Esophagus mucosa (tissue), 1 donor: ENCODE data around the gene SVIL. TPM values are rescaled to one million over a fixed set of nuclear protein-coding genes. Genes with fewer than 3 reads are reported as not detected.
"Not testable (repeated sequence)": the region's sequence is repeated elsewhere in the genome, so short reads cannot be mapped to it uniquely, and the experiment has no call there.

Source experiments
- ATAC-seq: fragments of 200-7000 bp; cut with Tn5 transposase; one replicate; pipeline ENCODE4 v1.9.1; 2020
- total RNA-seq: library from RNA; stranded (reverse); gene quantifications from one replicate; pipeline ENCODE4 v1.2.4, GENCODE V29; 2023
- donor health status: DM: yes; HTN: yes; CAD: no.

Gene SVIL
- total RNA-seq, 1 donor from 2014 or later, result 79.6 TPM

DNA sequence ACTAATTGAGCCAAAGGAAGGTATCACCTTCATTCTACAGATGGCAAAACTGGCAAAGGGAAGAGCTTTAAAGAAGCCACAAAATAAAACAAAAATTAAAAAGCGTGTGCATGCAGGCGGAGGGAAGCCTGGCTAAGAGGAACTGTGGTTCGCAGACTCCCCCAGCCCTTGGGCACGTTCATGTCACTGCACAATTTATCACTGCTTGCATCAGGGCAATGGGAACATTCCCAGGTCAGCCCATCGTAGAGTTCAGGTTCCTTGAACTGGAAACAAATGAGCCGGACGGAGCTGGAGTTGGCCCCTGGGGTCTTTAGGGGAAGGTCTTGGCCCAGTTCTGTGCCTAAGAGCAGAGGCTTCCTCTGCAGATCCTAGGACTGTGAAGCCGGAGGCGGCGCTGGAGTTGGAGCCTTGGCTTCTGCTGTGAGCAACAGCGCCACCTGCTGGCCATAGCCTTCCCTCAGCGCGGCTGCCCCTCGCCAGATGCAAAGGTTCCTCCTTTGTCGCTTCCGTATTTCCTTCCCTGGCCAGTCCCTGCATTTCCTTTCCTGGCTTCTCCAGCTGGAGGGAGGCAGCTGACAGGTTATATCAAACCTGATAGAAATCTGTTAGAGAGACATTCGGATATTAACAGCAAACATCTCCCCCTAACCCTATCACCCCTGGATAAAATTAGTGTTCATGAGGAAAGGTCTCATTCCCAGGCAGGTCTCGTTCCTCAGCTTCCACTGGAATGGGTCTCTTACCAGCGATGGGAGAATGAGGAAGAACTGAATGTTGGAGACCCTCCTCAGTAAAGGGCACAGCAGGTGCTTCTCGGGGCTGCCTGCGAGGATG, 185.8 kb downstream of the SVIL start:
- peak; percentile 90 for ATAC-seq

DNA sequence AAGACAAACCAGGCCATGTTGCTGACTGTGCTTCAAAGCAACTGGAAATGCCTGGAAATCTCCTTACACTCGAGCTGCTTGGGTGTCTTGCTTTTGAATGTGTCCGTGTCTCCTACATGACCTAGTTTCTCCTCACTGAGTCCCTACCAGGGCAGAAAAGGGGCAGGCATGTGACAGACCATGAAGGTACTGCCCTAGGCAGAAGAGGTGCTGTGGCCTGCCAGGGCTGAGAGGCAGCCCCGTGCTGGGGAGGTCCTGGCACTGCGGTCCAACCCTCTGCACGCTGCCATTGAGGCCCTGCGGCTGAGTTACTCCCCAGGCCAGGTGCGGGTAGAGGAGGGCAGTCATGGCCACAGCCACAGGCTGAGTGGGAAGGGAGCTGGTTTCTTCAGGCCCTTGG, 186.6 kb downstream of the SVIL start:
- ATAC-seq, result no peak

DNA sequence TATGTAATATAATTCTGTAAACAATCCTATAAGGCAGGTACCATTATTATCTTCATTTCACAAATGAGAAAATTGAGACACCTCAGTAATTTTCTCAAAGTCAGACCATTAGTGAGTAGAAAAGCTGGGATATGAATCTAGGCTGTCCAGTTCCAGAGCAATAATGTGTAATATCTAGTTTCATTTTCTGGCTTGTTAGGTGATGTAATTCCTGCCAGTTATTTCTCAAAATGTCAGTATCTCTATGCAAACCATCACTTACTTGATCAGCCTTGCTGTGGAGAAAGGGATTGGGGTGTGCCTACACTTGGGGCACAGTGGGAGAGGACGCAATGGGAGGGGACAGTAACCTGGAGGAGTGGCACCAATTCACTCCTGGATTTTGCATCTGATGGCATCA, 188.4 kb downstream of the SVIL start:
- no peak for ATAC-seq

DNA sequence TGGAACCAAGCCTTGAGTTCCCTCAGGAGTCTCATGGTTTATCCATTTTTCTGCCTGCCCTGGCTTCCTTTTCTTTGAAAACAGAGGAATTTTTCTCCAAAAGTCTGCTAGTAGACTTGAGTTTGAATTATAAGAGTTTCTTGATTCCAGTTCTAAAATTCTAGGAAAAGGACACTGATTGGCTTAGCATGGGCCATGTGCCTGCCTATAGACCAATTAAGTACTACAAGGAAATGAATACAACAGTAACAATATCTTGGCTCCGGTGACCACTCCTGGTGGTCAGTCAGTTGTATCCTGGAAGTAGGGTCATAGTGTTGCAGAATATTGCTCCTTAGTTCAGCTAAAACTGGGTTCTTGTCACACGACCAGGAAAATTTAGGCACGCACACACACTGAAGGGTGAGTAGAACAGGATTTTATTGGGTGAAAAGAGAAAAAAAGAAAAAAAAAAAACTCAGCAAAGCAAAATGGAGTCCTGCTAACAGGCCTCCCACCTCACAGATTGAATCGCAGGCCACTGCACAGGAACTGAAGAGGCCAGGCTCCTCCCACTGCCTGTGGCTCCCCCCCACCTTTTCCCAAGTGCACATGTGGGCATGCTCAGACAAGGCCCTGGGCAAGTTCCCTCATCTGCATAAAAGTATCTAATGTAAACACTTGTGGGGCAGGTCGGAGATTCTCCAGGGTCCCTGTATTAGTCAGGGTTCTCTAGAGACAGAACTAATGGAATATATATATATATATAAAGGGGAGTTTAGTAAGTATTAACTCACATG, 190.8 kb downstream of the SVIL start:
- peak; percentile 43 for ATAC-seq

DNA sequence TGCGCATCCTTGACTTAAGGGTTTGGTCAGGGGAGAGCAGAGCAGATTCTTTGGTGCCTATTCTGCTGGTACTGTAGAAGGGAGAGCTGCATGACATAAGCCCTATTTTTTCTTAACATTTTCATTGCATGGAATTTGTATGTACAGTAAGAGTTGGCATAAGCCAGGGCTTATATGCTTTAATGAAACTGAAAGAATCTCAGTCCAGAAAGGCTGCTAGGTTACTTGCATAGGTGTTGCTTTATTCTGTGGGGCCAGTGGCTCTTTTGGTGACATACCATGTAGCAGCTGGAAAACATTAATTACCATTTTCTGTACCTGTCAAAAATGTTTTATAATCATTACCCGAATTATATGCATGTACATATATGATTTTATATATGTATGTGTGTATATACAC, 193.8 kb downstream of the SVIL start:
- ATAC-seq, result peak; percentile 60

- ATAC-seq, result not testable (repeated sequence)
Observed at GRCh38 chr10:29439005-29439404, 195.8 kb downstream of the SVIL start.

DNA sequence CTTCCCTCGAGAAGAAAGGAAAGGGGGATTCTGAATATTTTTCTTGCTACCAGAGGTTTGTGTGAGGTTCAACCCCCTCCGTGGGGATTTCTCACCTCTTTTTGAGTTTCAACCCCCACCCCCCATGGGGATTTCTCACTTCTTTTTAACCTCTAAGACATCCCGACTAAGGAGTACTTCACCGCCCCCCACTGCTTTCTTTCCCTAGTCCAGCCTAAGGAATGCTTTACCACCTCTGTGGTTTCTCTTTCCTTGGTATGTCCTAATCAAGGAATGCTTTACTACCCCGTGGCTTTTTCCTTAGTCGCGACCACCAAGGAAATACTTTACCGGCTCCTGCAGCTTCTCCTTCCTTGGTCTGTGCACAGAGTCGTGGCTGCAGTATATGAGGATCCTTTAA, 196.5 kb downstream of the SVIL start:
- no peak for ATAC-seq

DNA sequence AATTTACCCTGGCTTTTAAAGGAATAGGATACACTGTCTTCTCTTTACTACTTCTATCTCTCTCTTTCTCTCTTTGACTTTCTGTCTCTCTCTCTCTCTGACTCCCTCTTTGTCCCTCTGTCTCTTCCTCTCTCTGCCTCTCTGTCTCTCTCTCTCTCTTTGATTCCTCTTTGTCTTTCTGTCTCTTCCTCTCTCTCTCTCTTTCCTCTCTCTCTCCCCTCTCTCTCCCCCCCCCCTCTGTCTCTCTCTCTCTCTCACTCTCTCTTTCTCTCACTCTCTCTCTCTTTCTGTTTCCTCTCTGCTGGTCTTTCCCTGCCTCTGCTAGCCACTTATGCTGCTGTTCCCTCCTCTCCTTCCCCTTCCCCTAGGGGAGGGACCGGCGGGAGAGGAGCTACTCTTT, 196.9 kb downstream of the SVIL start:
- no peak for ATAC-seq

- ATAC-seq, result no peak
Observed at GRCh38 chr10:29435809-29436501, 198.8 kb downstream of the SVIL start.

GRCh38 chr10:29434111-29434510, 200.7 kb downstream of the SVIL start:
- ATAC-seq, result no peak

GRCh38 chr10:29431711-29432110, 203.1 kb downstream of the SVIL start:
- no peak for ATAC-seq

GRCh38 chr10:29430101-29430500, 204.7 kb downstream of the SVIL start:
- ATAC-seq, result no peak

GRCh38 chr10:29428486-29428885, 206.3 kb downstream of the SVIL start:
- no peak for ATAC-seq

DNA sequence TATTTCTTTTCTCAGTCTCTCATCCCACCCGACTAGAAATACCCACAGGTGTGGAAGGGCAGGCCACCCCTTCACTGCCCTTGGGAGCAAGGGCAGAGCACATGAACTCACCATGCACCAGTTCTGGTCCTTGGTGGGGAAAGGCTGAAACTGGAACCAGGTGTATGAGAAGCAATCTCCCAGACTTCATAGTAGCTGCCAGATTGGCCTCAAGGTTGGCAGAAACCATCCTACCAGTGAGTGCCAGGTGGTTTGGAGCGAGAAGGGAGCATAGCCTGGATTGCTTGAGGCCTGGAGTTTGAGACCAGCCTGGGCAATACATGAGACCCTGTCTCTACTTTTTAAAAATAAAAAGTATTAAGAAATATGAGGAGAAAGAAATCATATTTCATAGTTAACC, 207.1 kb downstream of the SVIL start:
- ATAC-seq, result no peak

GRCh38 chr10:29426420-29426819, 208.4 kb downstream of the SVIL start:
- ATAC-seq, result no peak

- ATAC-seq, result no peak
Observed at GRCh38 chr10:29424017-29424416, 210.8 kb downstream of the SVIL start.

- no peak for ATAC-seq
Observed at GRCh38 chr10:29420744-29421143, 214.0 kb downstream of the SVIL start.

DNA sequence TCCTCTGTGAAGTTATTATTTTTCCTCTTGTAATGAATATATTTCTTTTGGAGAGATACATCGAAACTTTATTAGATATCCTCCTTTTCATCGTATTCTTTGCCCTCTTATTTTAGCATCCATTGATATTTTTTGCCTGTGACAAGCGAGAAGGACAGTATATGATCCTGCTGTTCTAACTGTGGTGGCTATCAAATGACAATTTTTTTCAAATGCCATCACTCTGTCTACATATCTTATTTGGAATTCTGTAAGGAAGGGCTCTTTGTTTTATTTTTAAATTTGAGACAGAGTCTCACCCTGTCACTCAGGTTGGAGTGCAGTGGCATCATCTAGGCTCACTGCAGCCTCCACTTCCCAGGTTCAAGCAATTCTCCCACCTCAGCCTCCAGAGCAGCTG, 217.4 kb downstream of the SVIL start:
- no peak for ATAC-seq

DNA sequence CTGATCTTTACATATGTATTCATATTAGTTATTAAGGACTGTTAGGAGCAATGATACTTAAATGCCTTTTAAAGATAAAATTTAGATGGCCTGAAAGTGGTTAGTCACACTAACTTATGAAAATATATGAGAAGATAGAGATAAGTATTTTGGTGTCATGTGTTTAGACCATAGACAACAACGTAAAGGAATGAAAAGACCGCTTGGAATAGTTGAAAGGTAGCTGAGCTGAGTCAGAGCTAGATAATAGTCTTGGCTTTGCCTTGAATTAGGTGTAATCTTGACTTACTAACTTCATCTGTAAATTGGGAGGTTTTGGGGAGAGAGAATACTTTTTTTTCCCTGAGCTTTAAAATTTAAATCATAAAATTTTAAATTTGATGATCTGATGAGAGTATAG, 218.9 kb downstream of the SVIL start:
- ATAC-seq, result no peak

DNA sequence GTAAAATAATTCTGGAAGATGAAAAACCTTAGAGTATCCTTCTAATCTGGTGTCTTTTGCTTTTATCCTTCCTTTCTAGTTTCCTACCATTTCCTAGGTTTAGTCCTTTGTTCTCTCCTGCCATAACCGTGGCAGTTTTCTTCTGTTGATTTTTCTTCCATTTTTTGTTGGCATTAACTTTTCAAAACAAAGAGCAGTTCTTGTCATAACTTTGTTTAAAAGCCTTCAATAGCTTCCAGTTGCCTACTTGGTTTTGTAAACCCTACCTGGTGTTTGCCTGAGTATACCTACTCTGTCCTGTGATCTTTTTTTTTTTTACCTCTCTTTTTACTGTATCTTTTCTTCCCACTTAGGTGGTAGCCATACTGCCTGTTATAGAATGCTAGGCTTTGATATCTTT, 220.3 kb downstream of the SVIL start:
- ATAC-seq, result no peak

DNA sequence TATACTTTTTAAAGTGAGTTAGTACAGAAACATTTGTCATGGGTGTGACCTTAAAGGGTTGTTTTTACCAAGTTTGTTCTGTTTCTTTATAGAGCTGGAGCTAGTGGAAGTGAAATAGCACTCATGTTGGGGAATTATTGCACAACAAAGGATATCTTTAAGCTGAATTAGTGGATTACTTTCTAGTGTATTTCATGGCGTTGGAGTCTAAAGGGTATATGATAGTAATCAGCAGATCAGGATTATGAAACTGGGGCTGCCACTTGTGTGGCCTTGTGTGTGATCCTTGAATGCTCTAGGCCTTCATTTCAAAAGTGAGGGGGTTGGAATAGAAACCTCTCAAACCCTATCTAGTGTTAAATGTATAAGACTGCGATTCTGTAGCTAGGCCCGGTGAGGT, 222.3 kb downstream of the SVIL start:
- no peak for ATAC-seq

GRCh38 chr10:29411666-29412315, 223.0 kb downstream of the SVIL start:
- ATAC-seq, result no peak
